ENCODE measurements around the gene ABLIM2. TPM values are rescaled to one million over a fixed set of nuclear protein-coding genes. Genes with fewer than 3 reads are reported as not detected.

Gene ABLIM2
- total RNA-seq, 1 donor from 2014 or later: 5.2 TPM

DNA sequence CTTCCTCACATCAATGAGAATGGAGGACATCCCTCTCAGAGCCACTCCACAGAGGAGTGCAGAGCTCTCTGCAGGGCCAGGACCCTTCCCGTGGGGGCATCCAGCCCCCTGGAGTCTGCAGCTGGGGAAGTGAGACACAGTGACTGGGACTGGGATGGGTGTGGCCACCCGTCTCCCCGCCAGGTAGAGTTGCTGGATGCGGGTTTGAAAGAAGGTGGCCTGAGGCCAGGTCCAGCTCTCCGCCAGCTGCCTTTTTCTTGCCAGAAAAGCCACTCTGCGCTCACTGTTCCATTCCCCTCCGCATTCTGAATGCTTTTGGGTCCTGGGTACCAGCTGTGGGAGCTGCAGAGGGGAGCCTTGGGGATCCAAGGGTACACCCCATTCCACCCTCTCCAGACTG, 82.6 kb downstream of the ABLIM2 start:
- TF ChIP-seq, protein P1, sequence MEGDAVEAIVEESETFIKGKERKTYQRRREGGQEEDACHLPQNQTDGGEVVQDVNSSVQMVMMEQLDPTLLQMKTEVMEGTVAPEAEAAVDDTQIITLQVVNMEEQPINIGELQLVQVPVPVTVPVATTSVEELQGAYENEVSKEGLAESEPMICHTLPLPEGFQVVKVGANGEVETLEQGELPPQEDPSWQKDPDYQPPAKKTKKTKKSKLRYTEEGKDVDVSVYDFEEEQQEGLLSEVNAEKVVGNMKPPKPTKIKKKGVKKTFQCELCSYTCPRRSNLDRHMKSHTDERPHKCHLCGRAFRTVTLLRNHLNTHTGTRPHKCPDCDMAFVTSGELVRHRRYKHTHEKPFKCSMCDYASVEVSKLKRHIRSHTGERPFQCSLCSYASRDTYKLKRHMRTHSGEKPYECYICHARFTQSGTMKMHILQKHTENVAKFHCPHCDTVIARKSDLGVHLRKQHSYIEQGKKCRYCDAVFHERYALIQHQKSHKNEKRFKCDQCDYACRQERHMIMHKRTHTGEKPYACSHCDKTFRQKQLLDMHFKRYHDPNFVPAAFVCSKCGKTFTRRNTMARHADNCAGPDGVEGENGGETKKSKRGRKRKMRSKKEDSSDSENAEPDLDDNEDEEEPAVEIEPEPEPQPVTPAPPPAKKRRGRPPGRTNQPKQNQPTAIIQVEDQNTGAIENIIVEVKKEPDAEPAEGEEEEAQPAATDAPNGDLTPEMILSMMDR (IDR thresholded peaks at IDR 0.05): no peak
- ATAC-seq: no peak
- Histone ChIP-seq H3K36me3 (no peaks in the 10 kb centered on the region), H3K9me3 (no peaks in the 10 kb centered on the region), H3K27me3 (ENCODE audit: low read depth) (peaks cover 4% of the 10 kb centered on the region), H3K4me3 (no peak overlapping the region), H3K27ac (no peak overlapping the region), H3K4me1 (no peaks in the 10 kb centered on the region)
- DNase-seq: no peak
- intact Hi-C loops (cut with DNase I): no loop called here

DNA sequence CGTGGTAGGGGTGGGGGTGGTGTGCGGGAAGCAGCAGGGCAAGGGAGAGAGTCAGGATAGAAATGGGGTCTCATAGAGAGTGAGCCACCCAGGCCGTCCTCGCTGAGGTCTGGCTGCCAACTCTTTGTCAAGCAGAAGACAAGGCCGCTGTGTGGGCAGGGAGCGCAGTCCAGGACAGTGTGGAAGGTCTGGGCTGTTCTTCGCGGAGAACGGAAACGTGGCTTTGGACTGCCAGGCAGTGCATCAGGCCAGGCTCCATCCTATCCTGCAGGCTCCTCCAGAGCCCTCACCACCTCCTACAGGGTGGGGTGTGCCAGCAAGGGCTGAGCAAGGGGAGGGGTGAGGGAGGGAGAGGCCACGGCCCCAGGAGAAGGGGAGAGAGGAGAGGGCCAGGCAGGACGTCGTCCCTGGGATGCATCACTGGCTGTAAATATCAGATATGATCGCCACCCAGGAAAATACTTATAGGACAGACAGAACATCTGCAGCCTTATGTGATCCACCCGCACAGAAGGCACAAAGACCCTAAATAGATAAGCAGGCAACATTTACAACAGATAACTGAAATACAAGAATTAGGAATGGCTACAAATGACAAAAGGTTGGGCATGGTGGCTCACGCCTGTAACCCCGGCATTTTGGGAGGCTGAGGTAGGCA, 85.3 kb downstream of the ABLIM2 start:
- Histone ChIP-seq H3K4me1 (no peaks in the 10 kb centered on the region), H3K9me3 (no peaks in the 10 kb centered on the region), H3K27ac (no peak overlapping the region), H3K27me3 (ENCODE audit: low read depth) (peaks cover 4% of the 10 kb centered on the region), H3K36me3 (no peaks in the 10 kb centered on the region), H3K4me3 (no peak overlapping the region)
- DNase-seq (peak; percentile 19), ATAC-seq (no peak)
- TF ChIP-seq, protein P1 (IDR thresholded peaks at IDR 0.05): no peak
- intact Hi-C loops (cut with DNase I): no loop called here

DNA sequence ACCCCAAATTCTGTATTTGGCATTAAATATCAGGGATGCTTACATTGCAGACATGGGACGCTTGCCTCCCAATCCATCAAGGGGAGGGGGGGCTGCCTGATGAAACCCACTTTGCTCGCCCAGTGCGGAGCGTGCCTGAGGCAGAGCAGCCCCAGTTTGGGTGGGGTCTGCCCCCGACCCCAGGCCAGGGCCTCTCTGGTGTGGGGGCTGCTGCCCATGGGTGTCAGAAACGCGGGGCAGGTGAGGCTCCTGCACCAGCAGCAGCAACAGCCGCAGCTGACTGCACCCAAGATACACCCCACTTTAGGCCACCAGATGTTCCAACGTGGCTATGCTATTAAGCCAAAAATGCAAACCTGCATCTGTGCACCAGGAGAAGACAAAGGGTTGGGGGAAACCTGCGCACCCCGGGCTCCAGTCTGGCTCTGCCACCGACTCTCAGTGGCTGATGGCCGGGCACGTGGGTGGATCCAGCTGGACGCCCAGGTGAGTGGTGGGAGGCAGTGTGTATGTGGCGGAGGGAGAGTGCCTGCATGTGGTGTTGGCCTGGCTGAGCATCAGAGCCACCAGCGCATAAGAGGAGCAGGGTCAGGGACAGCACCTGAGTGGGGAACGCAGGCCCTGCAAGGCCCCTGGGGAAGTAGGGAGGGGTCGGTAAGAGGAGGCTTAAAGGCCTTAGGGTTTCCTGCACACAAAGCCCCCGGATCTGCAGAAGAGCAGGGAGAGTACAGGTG, 86.2 kb downstream of the ABLIM2 start:
- Histone ChIP-seq H3K4me1 (no peaks in the 10 kb centered on the region), H3K9me3 (no peaks in the 10 kb centered on the region), H3K27ac (no peak overlapping the region), H3K36me3 (no peaks in the 10 kb centered on the region), H3K27me3 (ENCODE audit: low read depth) (peaks cover 4% of the 10 kb centered on the region), H3K4me3 (no peak overlapping the region)
- TF ChIP-seq, protein P1 (IDR thresholded peaks at IDR 0.05): no peak
- intact Hi-C loops (cut with DNase I): no loop called here
- DNase-seq (peak; percentile 32), ATAC-seq (no peak)

DNA sequence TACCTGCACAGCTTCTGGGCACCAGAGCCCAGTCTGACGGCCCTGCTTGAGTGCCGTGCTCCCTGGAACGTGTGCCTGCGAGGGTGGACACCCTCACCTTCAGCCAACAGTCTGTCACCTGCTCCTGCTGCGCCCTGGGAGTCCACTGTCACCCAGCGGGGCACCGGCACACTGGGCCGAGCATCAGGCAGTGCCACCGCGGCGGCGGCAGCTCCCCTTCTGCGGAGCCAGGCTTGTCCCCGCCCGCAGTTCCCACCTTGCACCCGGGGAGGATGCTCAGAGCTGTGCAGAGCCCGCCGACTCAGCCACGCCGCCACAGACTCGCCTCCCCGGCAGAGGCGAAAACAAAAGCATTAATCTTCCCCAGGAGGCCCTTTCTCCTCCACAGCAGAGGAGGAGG, 86.8 kb downstream of the ABLIM2 start:
- H3K4me1 ChIP-seq: no peaks in the 10 kb centered on the region
- H3K27ac ChIP-seq: no peak overlapping the region
- no peaks in the 10 kb centered on the region for H3K9me3 ChIP-seq
- intact Hi-C loops (cut with DNase I): no loop called here
- no peak for ATAC-seq
- H3K36me3 ChIP-seq: no peaks in the 10 kb centered on the region
- H3K4me3 ChIP-seq: no peak overlapping the region
- peak; percentile 30 for DNase-seq
- TF ChIP-seq, protein P1 (IDR thresholded peaks at IDR 0.05): no peak
- H3K27me3 ChIP-seq (ENCODE audit: low read depth): peaks cover 4% of the 10 kb centered on the region

DNA sequence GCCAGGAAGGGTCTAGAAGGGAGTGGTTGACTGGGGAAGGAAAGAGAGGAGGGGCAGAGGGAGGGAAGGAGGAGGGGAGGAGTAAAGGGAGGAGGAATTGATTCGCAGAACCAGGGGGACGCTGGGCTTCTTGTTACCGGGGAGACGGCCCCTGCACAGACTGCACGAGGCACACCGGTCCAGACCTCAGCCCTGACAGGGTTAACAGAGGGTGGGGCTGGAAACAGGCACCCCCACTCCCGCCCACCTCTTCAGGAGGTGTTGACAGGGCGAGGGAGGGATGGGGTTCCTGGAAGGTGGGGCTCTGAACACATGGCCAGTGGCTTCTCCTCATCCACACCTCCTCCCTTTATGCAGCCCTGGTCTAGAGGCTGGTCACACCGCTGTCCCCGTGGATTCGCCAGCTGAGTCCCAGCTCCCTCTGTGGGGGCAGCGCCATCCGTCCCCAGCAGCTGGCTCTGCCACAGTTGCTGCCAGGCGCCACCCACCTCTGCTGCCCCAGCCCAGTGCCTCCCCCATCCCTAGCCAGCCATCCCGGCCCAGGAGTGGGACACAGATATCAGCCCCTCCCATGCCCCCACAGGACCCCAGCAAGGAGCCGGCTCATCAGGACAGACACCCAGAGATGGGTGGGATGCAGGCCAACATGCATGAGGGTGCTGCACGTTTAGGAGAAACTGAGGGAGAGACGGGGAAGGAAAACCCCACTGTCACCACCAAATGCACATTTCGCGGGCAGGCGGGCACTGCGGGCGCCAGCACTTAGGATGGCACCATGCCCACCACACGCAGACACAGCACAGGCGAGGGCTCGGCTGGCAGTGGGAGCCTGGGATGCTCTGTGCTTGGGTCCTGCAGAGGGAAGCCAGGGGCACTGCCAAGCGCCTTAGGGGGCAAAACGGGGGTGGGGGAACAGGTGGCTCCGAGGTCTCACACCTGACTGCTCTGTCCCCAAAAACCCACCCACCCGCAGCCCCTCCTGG, 87.6 kb downstream of the ABLIM2 start:
- H3K9me3 ChIP-seq: no peaks in the 10 kb centered on the region
- H3K36me3 ChIP-seq: no peaks in the 10 kb centered on the region
- intact Hi-C loops (cut with DNase I): no loop called here
- H3K4me3 ChIP-seq: no peak overlapping the region
- H3K4me1 ChIP-seq: no peaks in the 10 kb centered on the region
- H3K27ac ChIP-seq: no peak overlapping the region
- DNase-seq: peak; percentile 35
- no peak for ATAC-seq
- peaks cover 4% of the 10 kb centered on the region for H3K27me3 ChIP-seq (ENCODE audit: low read depth)
- TF ChIP-seq, protein P1 (IDR thresholded peaks at IDR 0.05): no peak

Data from lower lobe of right lung (tissue), 2 donors.